Measurements from ENCODE around the gene RPS6KA6. TPM values are rescaled to one million over a fixed set of nuclear protein-coding genes. Genes with fewer than 3 reads are reported as not detected.

The RPS6KA6 gene
- total RNA-seq, 4 donors from 2014 or later = 0.69 to 1.8 (median 0.81) TPM

DNA sequence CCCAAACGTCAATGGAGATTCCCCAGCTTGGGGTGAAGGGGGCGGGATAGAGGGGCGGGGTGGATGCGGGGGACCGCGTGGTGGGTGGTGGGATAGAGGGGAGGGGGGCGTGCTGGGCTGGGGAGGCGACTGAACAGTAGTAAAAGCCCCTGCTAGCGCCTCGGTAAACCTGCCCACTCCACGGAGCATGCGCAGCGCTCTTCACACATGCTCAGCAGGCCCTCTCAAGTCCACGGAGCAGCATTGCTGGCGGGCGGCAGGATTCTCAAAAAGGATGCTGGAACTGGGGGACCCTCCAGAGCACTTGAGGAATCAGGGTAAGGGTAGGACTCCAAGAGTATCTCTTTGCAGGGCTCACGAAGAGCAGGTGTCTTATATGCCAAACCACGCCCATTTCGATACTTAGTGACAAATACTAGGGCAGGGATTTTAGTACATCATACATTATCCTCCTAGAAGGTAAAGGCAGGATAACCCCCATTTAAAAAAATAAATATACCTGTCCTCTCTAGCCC, 378 bp upstream of the RPS6KA6 start:
- ATAC-seq (ENCODE audit: low FRiP score) (peak; percentile 72), DNase-seq (ENCODE audit: low spot score) (peak; percentile 23)
- TF ChIP-seq, protein P1, sequence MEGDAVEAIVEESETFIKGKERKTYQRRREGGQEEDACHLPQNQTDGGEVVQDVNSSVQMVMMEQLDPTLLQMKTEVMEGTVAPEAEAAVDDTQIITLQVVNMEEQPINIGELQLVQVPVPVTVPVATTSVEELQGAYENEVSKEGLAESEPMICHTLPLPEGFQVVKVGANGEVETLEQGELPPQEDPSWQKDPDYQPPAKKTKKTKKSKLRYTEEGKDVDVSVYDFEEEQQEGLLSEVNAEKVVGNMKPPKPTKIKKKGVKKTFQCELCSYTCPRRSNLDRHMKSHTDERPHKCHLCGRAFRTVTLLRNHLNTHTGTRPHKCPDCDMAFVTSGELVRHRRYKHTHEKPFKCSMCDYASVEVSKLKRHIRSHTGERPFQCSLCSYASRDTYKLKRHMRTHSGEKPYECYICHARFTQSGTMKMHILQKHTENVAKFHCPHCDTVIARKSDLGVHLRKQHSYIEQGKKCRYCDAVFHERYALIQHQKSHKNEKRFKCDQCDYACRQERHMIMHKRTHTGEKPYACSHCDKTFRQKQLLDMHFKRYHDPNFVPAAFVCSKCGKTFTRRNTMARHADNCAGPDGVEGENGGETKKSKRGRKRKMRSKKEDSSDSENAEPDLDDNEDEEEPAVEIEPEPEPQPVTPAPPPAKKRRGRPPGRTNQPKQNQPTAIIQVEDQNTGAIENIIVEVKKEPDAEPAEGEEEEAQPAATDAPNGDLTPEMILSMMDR (IDR thresholded peaks at IDR 0.05) = no peak

DNA sequence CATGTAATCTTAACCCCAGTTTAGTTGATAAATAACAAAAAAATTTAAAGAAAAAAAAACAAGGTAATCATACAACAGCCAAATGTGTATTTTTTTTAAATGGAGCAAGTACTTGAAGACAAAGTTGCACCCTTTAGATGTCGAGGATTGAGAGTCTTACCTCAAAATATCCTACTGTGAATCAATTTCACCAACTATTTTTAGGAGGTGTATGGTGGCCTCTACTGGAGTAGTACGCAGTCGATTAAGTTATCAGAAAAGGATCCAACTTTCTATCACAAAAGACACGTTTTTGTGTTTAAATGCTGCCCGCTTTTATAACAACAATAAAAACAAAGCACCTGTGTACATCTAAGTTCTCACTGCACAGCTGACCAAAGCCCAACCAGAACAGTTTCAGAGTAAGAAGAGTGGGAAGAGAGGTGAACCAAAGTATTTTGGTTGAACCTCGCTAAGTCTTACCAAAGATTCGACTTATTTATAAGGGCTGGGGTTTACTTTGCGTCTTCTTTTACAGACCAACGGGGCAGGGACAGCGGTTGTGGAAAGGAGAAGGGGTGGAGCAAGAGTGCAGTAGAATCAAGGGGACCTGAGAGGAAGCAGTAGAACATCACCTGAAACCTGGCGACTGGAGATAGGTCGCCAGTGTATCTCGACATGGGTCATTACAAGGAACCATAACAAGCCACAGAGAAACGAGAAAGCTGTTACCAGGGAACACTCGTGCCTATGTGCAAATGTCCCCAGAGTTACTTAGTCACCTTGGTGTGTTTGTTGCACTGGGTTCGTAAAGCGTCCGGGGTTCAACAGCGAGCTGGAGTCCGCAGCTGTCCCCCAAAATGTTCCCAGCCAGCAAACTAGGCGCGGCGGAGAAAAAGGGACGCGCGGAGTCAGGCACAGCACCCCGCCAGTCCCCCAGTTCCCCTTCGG, 1.1 kb downstream of the RPS6KA6 start:
- TF ChIP-seq, protein P1 (IDR thresholded peaks at IDR 0.05) = no peak
- ATAC-seq (ENCODE audit: low FRiP score) (peak; percentile 26), DNase-seq (ENCODE audit: low spot score) (no peak)

DNA sequence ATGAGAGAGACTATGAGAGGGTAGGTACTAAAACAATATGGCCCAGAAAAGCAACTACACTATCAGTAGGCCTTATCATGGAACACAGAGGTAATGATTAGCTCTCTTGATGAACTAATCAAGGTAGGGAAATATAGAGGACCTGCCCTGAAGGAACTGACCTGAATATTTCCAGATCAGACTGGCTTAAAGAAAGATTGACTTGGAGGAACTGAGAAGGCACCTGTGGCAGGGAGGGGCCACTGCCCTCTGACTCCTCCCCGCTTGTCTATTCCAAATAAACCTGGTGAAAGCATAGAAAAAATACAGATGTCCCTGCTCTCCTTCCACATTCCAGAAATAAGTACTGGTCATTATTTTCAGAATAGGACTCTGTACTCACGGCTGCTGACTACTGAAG, 5.5 kb downstream of the RPS6KA6 start:
- no peak for DNase-seq (ENCODE audit: low spot score)
- TF ChIP-seq, protein P1 (IDR thresholded peaks at IDR 0.05) = no peak
- ATAC-seq (ENCODE audit: low FRiP score) = no peak

DNA sequence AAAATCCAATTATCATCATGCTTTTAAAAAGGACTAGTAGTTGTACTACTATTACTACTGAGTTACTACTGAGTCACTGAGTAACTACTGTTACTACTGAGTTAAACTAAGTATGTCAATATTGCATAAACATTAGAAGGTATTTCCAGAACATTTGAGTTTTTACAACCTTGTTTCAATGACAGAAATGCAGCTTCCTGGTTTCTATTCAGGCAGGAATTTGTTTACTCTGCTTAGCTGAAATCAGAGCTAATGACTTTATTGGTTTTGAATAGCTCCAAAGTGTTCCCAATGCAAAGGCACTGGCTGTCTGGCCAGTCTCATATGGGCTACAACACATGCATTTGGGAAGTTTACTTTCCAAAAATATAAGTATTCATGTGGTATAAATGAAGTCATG, 12.0 kb downstream of the RPS6KA6 start:
- DNase-seq (ENCODE audit: low spot score) (no peak), ATAC-seq (ENCODE audit: low FRiP score) (no peak)
- TF ChIP-seq, protein P1 (IDR thresholded peaks at IDR 0.05) = no peak

DNA sequence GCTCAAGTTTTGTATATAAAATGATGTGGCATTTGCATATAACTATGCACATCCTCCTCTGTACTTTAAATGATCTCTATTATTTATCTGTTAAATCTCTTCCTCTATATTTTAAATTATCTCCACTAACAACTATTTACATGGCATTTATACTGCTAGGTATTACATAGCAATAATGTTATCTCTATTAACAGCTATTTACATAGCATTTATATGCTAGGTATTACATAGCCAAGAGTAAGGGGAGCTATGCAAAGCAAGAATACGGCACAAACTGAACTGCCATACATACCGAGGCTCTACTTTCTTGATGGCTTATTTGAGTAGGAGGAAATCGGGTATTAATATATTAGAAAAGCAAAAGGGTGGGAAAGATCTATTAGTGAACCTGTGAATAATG, 12.7 kb downstream of the RPS6KA6 start:
- no peak for DNase-seq (ENCODE audit: low spot score)
- TF ChIP-seq, protein P1 (IDR thresholded peaks at IDR 0.05) = no peak
- no peak for ATAC-seq (ENCODE audit: low FRiP score)

DNA sequence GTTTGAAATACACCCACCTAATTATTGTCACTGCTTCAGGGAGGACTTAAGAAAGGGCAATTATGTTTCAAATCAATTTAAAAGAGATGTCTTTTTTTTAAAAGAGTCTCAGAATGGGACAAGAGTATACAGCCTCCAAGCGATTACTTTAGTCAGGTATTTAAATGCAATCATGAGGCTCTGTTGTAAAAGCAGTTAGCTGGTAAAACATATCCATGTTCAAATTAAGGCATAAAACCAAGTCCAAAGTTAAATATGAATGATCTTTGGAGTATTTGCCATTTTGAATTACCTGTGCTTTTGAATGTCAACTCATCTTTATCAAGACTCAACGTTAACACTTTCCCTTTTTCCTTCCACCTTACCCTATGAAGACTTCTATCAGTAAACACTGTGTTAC, 13.7 kb downstream of the RPS6KA6 start:
- ATAC-seq (ENCODE audit: low FRiP score) (no peak), DNase-seq (ENCODE audit: low spot score) (no peak)
- TF ChIP-seq, protein P1 (IDR thresholded peaks at IDR 0.05) = no peak

DNA sequence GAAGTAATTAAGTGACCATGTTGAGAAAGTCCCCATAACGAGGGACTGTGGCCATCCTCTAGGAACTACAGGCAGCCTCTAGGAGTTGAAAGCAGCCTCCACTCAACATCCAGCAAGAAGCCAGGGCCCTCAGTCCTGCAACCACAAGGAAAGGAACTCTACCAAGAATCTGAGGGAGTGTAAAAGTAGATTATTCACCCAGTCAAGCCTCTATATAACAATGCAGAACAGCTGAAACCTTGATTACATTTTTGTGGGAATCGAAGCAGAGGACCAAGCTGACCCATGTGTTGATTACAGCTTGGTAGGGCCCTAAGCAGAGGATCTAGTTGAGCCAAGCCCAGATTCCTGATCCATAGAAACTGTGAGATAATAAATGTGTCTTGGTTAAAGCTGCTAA, 17.1 kb downstream of the RPS6KA6 start:
- TF ChIP-seq, protein P1 (IDR thresholded peaks at IDR 0.05) = no peak
- ATAC-seq (ENCODE audit: low FRiP score) = no peak
- no peak for DNase-seq (ENCODE audit: low spot score)
